ENCODE results near the gene FBXL13.

- TF ChIP-seq CTCF (conservative IDR thresholded peaks at IDR 0.05 in 1 of 2, IDR thresholded peaks at IDR 0.05 in 1 of 2; ENCODE audit: extremely low read depth in 1 of 2, insufficient read depth in 1 of 2, low read depth in 1 of 2, low read length in 2 of 2) (no peak), EZH2 (IDR thresholded peaks at IDR 0.05; ENCODE audit: borderline replicate concordance, low read length) (no peak)
These were observed 100.0 kb downstream of the FBXL13 start for GRCh38 chr7:102974366-102975236.

All from mammary epithelial cell (primary cell).